ENCODE results near the gene POLD1.
"Not testable (repeated sequence)": the region's sequence is repeated elsewhere in the genome, so short reads cannot be mapped to it uniquely, and the experiment has no call there.

POLD1 gene

GRCh38 chr19:50390952-50391351 lies 6.8 kb downstream of the POLD1 start:
- not testable (repeated sequence) for DNase-seq (ENCODE audit: low spot score)

GRCh38 chr19:50392759-50393158 lies 8.6 kb downstream of the POLD1 start:
- DNase-seq (ENCODE audit: low spot score): no peak

GRCh38 chr19:50393589-50393988 lies 9.4 kb downstream of the POLD1 start:
- DNase-seq (ENCODE audit: low spot score): no peak

GRCh38 chr19:50394017-50394416 lies 9.9 kb downstream of the POLD1 start:
- DNase-seq (ENCODE audit: low spot score): no peak

GRCh38 chr19:50398675-50399367 lies 14.7 kb downstream of the POLD1 start:
- peak; percentile 21 for DNase-seq (ENCODE audit: low spot score)

- peak; percentile 14 for DNase-seq (ENCODE audit: low spot score)
Measured at GRCh38 chr19:50399368-50399745, 15.2 kb downstream of the POLD1 start.

- DNase-seq (ENCODE audit: low spot score): peak; percentile 30
Measured at GRCh38 chr19:50401605-50402450, 17.7 kb downstream of the POLD1 start.

- peak; percentile 30 for DNase-seq (ENCODE audit: low spot score)
Measured at GRCh38 chr19:50402544-50403301, 18.6 kb downstream of the POLD1 start.

- DNase-seq (ENCODE audit: low spot score): no peak
Measured at GRCh38 chr19:50406156-50406820, 22.1 kb downstream of the POLD1 start.

GRCh38 chr19:50406829-50407228 lies 22.7 kb downstream of the POLD1 start:
- DNase-seq (ENCODE audit: low spot score): no peak

GRCh38 chr19:50409347-50409746 lies 25.2 kb downstream of the POLD1 start:
- DNase-seq (ENCODE audit: low spot score): no peak

- no peak for DNase-seq (ENCODE audit: low spot score)
Measured at GRCh38 chr19:50410109-50410508, 26.0 kb downstream of the POLD1 start.

GRCh38 chr19:50412419-50412818 lies 28.3 kb downstream of the POLD1 start:
- no peak for DNase-seq (ENCODE audit: low spot score)

GRCh38 chr19:50413096-50413495 lies 28.9 kb downstream of the POLD1 start:
- DNase-seq (ENCODE audit: low spot score): no peak

GRCh38 chr19:50413531-50413930 lies 29.4 kb downstream of the POLD1 start:
- no peak for DNase-seq (ENCODE audit: low spot score)

GRCh38 chr19:50414864-50415660 lies 30.9 kb downstream of the POLD1 start:
- DNase-seq (ENCODE audit: low spot score): peak; percentile 84

GRCh38 chr19:50415661-50416033 lies 31.5 kb downstream of the POLD1 start:
- no peak for DNase-seq (ENCODE audit: low spot score)

GRCh38 chr19:50416034-50416977 lies 32.2 kb downstream of the POLD1 start:
- no peak for DNase-seq (ENCODE audit: low spot score)

GRCh38 chr19:50417111-50418081 lies 33.2 kb downstream of the POLD1 start:
- DNase-seq (ENCODE audit: low spot score): no peak
